ENCODE measurements around the gene UST. TPM values are rescaled to one million over a fixed set of nuclear protein-coding genes. Genes with fewer than 3 reads are reported as not detected.

The UST gene
- total RNA-seq, 2 experiments from 2014 or later, result 1.9 to 3.7 TPM

DNA sequence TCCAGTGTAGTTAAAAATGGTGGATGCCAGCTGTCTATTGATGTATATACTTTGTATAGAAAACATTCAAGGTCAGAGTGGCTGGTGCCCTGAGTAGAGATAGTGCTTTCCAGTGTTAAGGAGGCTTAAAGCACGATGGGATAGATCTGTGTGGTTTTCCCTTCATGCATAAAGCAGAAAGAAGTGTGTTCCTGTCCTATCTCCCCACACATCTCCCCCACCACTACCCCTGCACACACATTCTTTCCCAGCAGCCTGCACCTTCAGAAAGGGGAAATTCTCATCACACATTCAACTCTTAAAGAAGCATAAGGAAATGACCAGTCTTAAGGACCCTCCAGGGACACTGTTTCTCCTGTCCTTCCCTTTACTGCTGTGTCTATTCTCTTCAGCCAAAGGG, 349.0 kb downstream of the UST start:
- no peak overlapping the region for H3K27ac ChIP-seq (ENCODE audit: low read depth in 1 of 2, low read length in 2 of 2)
- POLR2A ChIA-PET, result interaction anchor here (1.1 kb wide), 1 partner anchor 297 kb away, joined by 3 read pairs; no protein-coding TSS in a partner anchor
- H3K4me1 Mint-ChIP-seq (ENCODE audit: low read depth), result peaks cover 35% of the 10 kb centered on the region

GRCh38 chr6:149097794-149098193, 351.0 kb downstream of the UST start:
- CTCF ChIA-PET, result no interaction called here
- Mint-ChIP-seq H3K36me3 (ENCODE audit: low read depth) (peaks cover 15% of the 10 kb centered on the region), H3K27me3 (no peaks in the 10 kb centered on the region), H3K27ac (no peak overlapping the region), H3K9me3 (peaks cover 6% of the 10 kb centered on the region), H3K4me3 (no peak overlapping the region), H3K4me1 (ENCODE audit: low read depth) (peaks cover 35% of the 10 kb centered on the region)
- Histone ChIP-seq H3K27me3 (ENCODE audit: control insufficient read depth in 1 of 2, insufficient read depth in 2 of 2, low read length in 2 of 2) (no peaks in the 10 kb centered on the region), H3K36me3 (ENCODE audit: insufficient read depth, low read length) (no peaks in the 10 kb centered on the region), H3K4me1 (ENCODE audit: insufficient read depth, low read length) (peaks cover 36% of the 10 kb centered on the region), H3K4me3 (ENCODE audit: low read length) (no peak overlapping the region), H3K27ac (ENCODE audit: low read depth in 1 of 2, low read length in 2 of 2) (no peak overlapping the region), H3K9me3 (ENCODE audit: control insufficient read depth in 1 of 2, insufficient read depth in 1 of 2, low read length in 2 of 2) (peaks cover 9 to 20% of the 10 kb centered on the region in 2 experiments)
- DNase-seq (no peak), ATAC-seq (ENCODE audit: poor library complexity) (no peak)
- intact Hi-C loops (cut with DNase I, micrococcal nuclease), result no loop called here
- POLR2A ChIA-PET, result no interaction called here
- TF ChIP-seq CTCF (IDR thresholded peaks at IDR 0.05), result no peak

More for the DNA sequence above, 349.0 kb downstream of the UST start:
- peak overlapping the region; percentile 13 for H3K4me3 Mint-ChIP-seq
- CTCF ChIA-PET, result interaction anchor here (0.6 to 1.2 kb wide), 4 partner anchors 13 to 767 kb away, joined by 3 to 4 read pairs (median 3); no protein-coding TSS in a partner anchor
- no peak overlapping the region for H3K4me3 ChIP-seq (ENCODE audit: low read length)
- H3K9me3 Mint-ChIP-seq, result peaks cover 6% of the 10 kb centered on the region
- no peak overlapping the region for H3K27ac Mint-ChIP-seq
- peaks cover 47% of the 10 kb centered on the region for H3K4me1 ChIP-seq (ENCODE audit: insufficient read depth, low read length)
- H3K36me3 ChIP-seq (ENCODE audit: insufficient read depth, low read length), result no peaks in the 10 kb centered on the region
- no peaks in the 10 kb centered on the region for H3K27me3 ChIP-seq (ENCODE audit: control insufficient read depth in 1 of 2, insufficient read depth in 2 of 2, low read length in 2 of 2)
- peak in 2 of 14 experiments; percentile 23 to 32 for DNase-seq
- ATAC-seq (ENCODE audit: poor library complexity), result peak; percentile 41
- no peaks in the 10 kb centered on the region for H3K27me3 Mint-ChIP-seq
- intact Hi-C loops (cut with DNase I, micrococcal nuclease), result no loop called here
- peaks cover 15% of the 10 kb centered on the region for H3K36me3 Mint-ChIP-seq (ENCODE audit: low read depth)
- H3K9me3 ChIP-seq (ENCODE audit: control insufficient read depth in 1 of 2, insufficient read depth in 1 of 2, low read length in 2 of 2), result peaks cover 9 to 20% of the 10 kb centered on the region in 2 experiments
- TF ChIP-seq CTCF (IDR thresholded peaks at IDR 0.05), result no peak

GRCh38 chr6:149098700-149099276, 352.0 kb downstream of the UST start:
- Histone ChIP-seq H3K4me1 (ENCODE audit: insufficient read depth, low read length) (peaks cover 26% of the 10 kb centered on the region), H3K27ac (ENCODE audit: low read depth in 1 of 2, low read length in 2 of 2) (no peak overlapping the region), H3K27me3 (ENCODE audit: control insufficient read depth in 1 of 2, insufficient read depth in 2 of 2, low read length in 2 of 2) (no peaks in the 10 kb centered on the region), H3K4me3 (ENCODE audit: low read length) (no peak overlapping the region), H3K9me3 (ENCODE audit: control insufficient read depth in 1 of 2, insufficient read depth in 1 of 2, low read length in 2 of 2) (peaks cover 9 to 20% of the 10 kb centered on the region in 2 experiments), H3K36me3 (ENCODE audit: insufficient read depth, low read length) (no peaks in the 10 kb centered on the region)
- peaks cover 15% of the 10 kb centered on the region for H3K36me3 Mint-ChIP-seq (ENCODE audit: low read depth)
- H3K27ac Mint-ChIP-seq, result no peak overlapping the region
- ChIA-PET POLR2A (no interaction called here), CTCF (no interaction called here)
- peaks cover 29% of the 10 kb centered on the region for H3K4me1 Mint-ChIP-seq (ENCODE audit: low read depth)
- no peaks in the 10 kb centered on the region for H3K27me3 Mint-ChIP-seq
- intact Hi-C loops (cut with DNase I, micrococcal nuclease), result no loop called here
- ATAC-seq (ENCODE audit: poor library complexity) (no peak), DNase-seq (no peak)
- H3K4me3 Mint-ChIP-seq, result no peak overlapping the region
- H3K9me3 Mint-ChIP-seq, result peaks cover 6% of the 10 kb centered on the region
- no peak for TF ChIP-seq CTCF (IDR thresholded peaks at IDR 0.05)

All from CD4-positive, alpha-beta T cell (primary cell).